ENCODE data around the gene PSMD5.

The PSMD5 gene

GRCh38 chr9:120783602-120784047 lies 59.1 kb downstream of the PSMD5 start:
- H3K9me3 Mint-ChIP-seq, result no peaks in the 10 kb centered on the region
- no peak overlapping the region for H3K27ac Mint-ChIP-seq
- peaks cover 23 to 43% of the 10 kb centered on the region in 2 donors for H3K36me3 Mint-ChIP-seq
- H3K4me3 Mint-ChIP-seq, result no peak overlapping the region
- H3K27me3 Mint-ChIP-seq, result no peaks in the 10 kb centered on the region
- DNase-seq (no peak), ATAC-seq (replicated peaks) (no peak)
- peaks cover 12 to 28% of the 10 kb centered on the region in 2 donors for H3K4me1 Mint-ChIP-seq

- H3K4me1 Mint-ChIP-seq, result peaks cover 3 to 15% of the 10 kb centered on the region in 2 donors
- H3K27me3 Mint-ChIP-seq, result no peaks in the 10 kb centered on the region
These were observed 61.5 kb downstream of the PSMD5 start for GRCh38 chr9:120781236-120781635.

DNA sequence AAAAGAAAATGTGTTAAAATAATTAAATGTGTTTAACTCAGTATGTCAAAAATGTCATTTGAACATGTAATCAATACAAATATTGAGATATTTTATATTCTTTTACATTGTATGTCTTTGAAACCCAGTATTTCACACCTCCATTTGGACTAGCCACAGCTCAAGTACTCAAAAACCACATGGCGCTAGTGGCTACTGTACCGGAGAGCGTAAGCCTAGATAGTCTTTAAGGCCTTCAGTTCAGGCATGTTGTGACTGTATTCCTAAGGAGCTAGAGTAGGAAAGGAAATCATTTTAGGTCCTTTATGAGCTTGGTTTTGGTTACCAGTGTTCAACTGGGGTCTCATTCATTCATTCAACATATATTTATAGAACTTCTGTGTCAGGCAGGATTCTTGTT lies 62.4 kb downstream of the PSMD5 start:
- DNase-seq, result no peak
- H3K27ac Mint-ChIP-seq, result no peak overlapping the region
- no peaks in the 10 kb centered on the region for H3K9me3 Mint-ChIP-seq
- no peaks in the 10 kb centered on the region for H3K27me3 Mint-ChIP-seq
- ATAC-seq (replicated peaks), result no peak
- peaks cover 30 to 50% of the 10 kb centered on the region in 2 donors for H3K36me3 Mint-ChIP-seq
- H3K4me1 Mint-ChIP-seq, result peaks cover 2 to 12% of the 10 kb centered on the region in 2 donors
- no peak overlapping the region for H3K4me3 Mint-ChIP-seq

More at GRCh38 chr9:120781236-120781635, 61.5 kb downstream of the PSMD5 start:
- Mint-ChIP-seq H3K27ac (no peak overlapping the region), H3K4me3 (no peak overlapping the region), H3K36me3 (peaks cover 31 to 51% of the 10 kb centered on the region in 2 donors), H3K9me3 (no peaks in the 10 kb centered on the region)
- DNase-seq (no peak), ATAC-seq (replicated peaks) (no peak)

DNA sequence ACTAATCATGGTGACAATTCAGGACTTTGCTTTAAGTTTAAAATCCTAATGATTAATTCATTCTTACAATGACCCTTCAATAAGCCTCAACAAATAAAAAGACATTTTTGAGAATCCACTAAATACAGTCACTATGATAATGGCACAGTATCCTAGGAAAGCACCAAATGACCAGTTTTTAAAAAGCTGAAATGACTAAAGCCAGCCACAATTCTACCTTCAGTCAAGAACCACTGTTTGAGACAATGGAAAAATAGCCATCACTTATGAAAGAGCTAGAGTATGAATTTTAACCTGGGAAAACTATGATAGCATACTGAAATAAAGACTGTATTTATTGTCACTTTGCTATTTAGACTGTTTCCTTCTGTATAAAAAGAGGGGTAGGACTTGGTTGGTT lies 63.5 kb downstream of the PSMD5 start:
- H3K36me3 Mint-ChIP-seq, result peaks cover 35 to 53% of the 10 kb centered on the region in 2 donors
- no peak overlapping the region for H3K27ac Mint-ChIP-seq
- H3K4me1 Mint-ChIP-seq, result peaks cover 2 to 11% of the 10 kb centered on the region in 2 donors
- H3K27me3 Mint-ChIP-seq, result no peaks in the 10 kb centered on the region
- DNase-seq (no peak), ATAC-seq (replicated peaks) (no peak)
- H3K9me3 Mint-ChIP-seq, result no peaks in the 10 kb centered on the region
- H3K4me3 Mint-ChIP-seq, result no peak overlapping the region

DNA sequence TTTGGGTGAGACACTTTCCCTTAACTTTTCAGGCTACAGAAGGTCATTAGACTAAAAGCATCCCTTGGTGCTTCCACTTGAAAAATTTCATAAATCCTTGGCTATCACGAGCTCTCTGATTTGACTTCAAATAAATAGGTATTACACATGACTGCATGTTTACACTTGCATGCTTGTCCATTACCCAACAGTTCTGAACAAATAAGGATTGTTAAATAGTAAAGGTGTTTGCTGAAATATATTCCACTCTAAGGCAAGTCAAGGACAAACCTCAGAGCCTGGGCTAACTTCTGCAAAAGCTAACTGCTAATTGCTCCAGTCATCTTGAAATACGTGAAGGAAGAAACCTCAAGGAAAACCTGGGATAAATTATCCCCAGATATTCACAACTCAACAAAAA lies 64.0 kb downstream of the PSMD5 start:
- H3K36me3 Mint-ChIP-seq, result peaks cover 35 to 48% of the 10 kb centered on the region in 2 donors
- peaks cover 2 to 6% of the 10 kb centered on the region in 2 donors for H3K4me1 Mint-ChIP-seq
- no peak for DNase-seq

DNA sequence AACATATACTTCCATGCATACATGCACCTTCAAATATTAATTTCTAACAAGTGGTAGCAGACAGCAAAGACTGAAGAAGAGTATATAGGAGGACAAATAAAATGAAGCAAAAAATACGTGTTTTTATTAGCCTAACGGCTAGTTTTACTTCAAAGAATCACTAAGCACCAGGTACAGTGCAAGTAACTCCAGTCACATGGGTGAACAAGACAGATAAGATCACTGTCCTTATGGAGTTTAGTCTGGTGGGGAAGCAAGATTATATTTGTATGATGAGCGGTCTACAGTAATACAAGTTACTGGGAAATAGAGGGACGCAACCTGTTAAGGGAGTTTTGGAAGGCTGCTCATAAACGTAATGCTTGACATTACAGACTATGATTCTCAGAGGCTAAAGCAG lies 65.5 kb downstream of the PSMD5 start:
- Mint-ChIP-seq H3K36me3 (peaks cover 33 to 45% of the 10 kb centered on the region in 2 donors), H3K4me1 (peaks cover 2 to 6% of the 10 kb centered on the region in 2 donors), H3K9me3 (no peaks in the 10 kb centered on the region), H3K27ac (no peak overlapping the region), H3K27me3 (no peaks in the 10 kb centered on the region), H3K4me3 (no peak overlapping the region)
- ATAC-seq (replicated peaks), result no peak
- no peak for DNase-seq

More for the DNA sequence above, 64.0 kb downstream of the PSMD5 start:
- Mint-ChIP-seq H3K27me3 (no peaks in the 10 kb centered on the region), H3K9me3 (no peaks in the 10 kb centered on the region), H3K4me3 (no peak overlapping the region), H3K27ac (no peak overlapping the region)
- no peak for ATAC-seq (replicated peaks)

- no peak for DNase-seq
- H3K9me3 Mint-ChIP-seq, result no peaks in the 10 kb centered on the region
- no peak overlapping the region for H3K4me3 Mint-ChIP-seq
- H3K27ac Mint-ChIP-seq, result no peak overlapping the region
- ATAC-seq (replicated peaks), result no peak
- H3K36me3 Mint-ChIP-seq, result peaks cover 35 to 42% of the 10 kb centered on the region in 2 donors
- H3K27me3 Mint-ChIP-seq, result no peaks in the 10 kb centered on the region
- H3K4me1 Mint-ChIP-seq, result peaks cover 2 to 6% of the 10 kb centered on the region in 2 donors
These were observed 65.9 kb downstream of the PSMD5 start for GRCh38 chr9:120776788-120777187.

DNA sequence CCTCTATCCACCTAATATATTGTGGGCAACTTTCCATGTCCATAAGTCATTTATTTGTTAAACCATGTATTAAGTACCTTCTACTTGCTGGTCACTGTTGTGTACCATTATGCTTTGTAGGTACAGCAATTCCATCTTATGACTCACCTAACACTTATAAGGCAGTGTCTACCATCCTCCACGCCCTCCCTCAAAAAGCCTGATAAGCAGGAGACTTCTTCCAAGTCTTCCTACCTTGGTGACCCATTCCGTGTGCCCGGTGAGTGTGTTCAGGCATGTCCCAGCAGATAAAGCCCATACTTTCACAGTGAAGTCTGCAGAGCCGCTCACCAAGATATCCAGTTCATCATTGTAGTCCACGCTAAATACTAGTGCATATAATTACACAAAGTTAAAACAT lies 66.9 kb downstream of the PSMD5 start:
- no peak overlapping the region for H3K4me3 Mint-ChIP-seq
- no peaks in the 10 kb centered on the region for H3K27me3 Mint-ChIP-seq
- no peaks in the 10 kb centered on the region for H3K4me1 Mint-ChIP-seq
- ATAC-seq (replicated peaks) (no peak), DNase-seq (no peak)
- peak overlapping the region; percentile 14 for H3K27ac Mint-ChIP-seq
- H3K9me3 Mint-ChIP-seq, result no peaks in the 10 kb centered on the region
- H3K36me3 Mint-ChIP-seq, result peaks cover 41 to 43% of the 10 kb centered on the region in 2 donors

GRCh38 chr9:120774719-120775118 lies 68.0 kb downstream of the PSMD5 start:
- ATAC-seq (replicated peaks) (no peak), DNase-seq (no peak)
- H3K27me3 Mint-ChIP-seq, result no peaks in the 10 kb centered on the region
- no peak overlapping the region for H3K27ac Mint-ChIP-seq
- no peaks in the 10 kb centered on the region for H3K9me3 Mint-ChIP-seq
- no peak overlapping the region for H3K4me3 Mint-ChIP-seq
- peaks cover 44 to 46% of the 10 kb centered on the region in 2 donors for H3K36me3 Mint-ChIP-seq
- no peaks in the 10 kb centered on the region for H3K4me1 Mint-ChIP-seq

GRCh38 chr9:120773256-120773655 lies 69.5 kb downstream of the PSMD5 start:
- DNase-seq (no peak), ATAC-seq (replicated peaks) (no peak)
- Mint-ChIP-seq H3K9me3 (no peaks in the 10 kb centered on the region), H3K27me3 (no peaks in the 10 kb centered on the region), H3K27ac (no peak overlapping the region), H3K4me1 (no peaks in the 10 kb centered on the region), H3K4me3 (no peak overlapping the region), H3K36me3 (peaks cover 41 to 48% of the 10 kb centered on the region in 2 donors)

DNA sequence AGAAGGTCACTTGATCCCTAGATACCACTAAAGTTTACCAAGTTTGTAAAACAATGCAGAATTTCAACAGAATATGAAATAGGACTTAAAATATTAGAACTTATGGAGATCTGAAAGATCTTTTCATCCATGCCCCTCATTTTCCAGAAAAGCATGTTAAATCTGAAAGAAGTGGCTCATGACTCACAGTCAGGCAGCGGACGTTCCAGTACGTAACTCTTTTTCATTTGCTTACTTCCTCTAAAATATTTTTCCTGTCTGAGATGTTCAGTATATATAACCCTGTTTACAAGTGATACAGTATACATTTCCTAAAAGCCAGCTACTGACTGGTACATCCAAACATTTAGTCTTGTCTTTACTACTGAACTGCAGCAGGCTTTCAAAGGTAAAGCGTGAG lies 71.8 kb downstream of the PSMD5 start:
- Mint-ChIP-seq H3K9me3 (no peaks in the 10 kb centered on the region), H3K4me3 (no peak overlapping the region), H3K36me3 (peaks cover 30 to 48% of the 10 kb centered on the region in 2 donors), H3K27me3 (no peaks in the 10 kb centered on the region), H3K27ac (no peak overlapping the region), H3K4me1 (no peaks in the 10 kb centered on the region)
- DNase-seq (no peak), ATAC-seq (replicated peaks) (no peak)

DNA sequence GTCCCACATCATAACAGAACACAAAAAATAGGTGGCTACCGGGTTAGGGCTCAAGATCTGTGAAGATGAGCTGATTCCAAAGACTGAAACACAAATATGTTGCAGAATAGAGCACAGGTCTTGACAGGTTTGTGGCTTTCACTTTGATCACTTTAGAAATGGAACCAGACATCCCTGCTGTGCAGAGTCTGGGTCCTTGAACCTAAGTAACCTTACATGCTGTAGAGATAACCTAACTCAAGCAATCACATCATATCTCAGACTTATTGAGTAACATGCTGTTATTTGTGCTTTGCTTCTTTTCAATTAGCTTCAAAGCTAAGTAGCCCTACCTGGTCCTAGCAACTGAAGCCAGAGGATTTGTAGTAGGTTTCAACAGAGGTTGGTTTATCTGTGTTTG lies 73.8 kb downstream of the PSMD5 start:
- Mint-ChIP-seq H3K27me3 (no peaks in the 10 kb centered on the region), H3K4me1 (no peaks in the 10 kb centered on the region), H3K36me3 (peaks cover 18 to 44% of the 10 kb centered on the region in 2 donors), H3K9me3 (no peaks in the 10 kb centered on the region), H3K27ac (no peak overlapping the region), H3K4me3 (no peak overlapping the region)
- ATAC-seq (replicated peaks), result no peak
- no peak for DNase-seq

DNA sequence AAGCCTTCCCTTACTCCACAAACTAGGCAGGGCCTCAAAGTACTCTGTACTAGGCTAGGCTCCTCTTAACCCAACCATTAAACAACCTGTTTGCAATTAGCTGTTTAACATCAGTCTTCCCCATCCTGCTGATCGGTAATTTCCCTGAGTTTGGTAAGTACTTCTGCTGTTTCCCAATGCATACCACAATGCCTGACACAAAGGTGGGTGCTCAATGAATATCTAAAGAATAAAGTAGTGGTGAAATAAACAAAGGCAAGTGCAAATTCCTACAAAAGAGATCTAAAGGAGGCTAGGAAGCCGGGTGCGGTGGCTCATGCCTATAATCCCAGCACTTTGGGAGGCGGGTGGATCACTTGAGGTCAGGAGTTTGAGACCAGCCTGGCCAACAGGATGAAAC lies 74.5 kb downstream of the PSMD5 start:
- Mint-ChIP-seq H3K27me3 (no peaks in the 10 kb centered on the region), H3K27ac (no peak overlapping the region), H3K4me3 (no peak overlapping the region), H3K4me1 (no peaks in the 10 kb centered on the region), H3K9me3 (no peaks in the 10 kb centered on the region), H3K36me3 (peaks cover 18 to 47% of the 10 kb centered on the region in 2 donors)
- ATAC-seq (replicated peaks), result no peak
- no peak for DNase-seq

DNA sequence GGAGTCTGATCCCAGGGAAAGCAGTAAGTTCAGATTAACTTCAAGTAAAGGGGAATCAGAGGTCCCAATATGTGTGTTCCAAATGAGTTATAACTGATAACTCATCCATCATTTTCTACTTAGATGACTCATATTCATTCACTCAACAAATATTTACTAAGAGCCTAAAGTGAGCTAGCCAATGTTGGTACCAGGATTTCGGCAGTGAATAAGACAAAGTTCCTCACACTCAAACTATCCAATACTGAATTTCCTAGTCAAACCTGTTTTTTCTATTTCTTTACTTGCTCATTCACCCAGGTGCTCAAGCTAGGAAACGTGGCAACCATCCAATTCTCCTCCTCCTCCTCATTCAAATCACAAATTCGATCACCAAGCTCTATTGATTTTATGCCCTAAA lies 75.3 kb downstream of the PSMD5 start:
- no peaks in the 10 kb centered on the region for H3K4me1 Mint-ChIP-seq
- no peak for DNase-seq
- H3K27me3 Mint-ChIP-seq, result no peaks in the 10 kb centered on the region
- no peak overlapping the region for H3K4me3 Mint-ChIP-seq
- H3K27ac Mint-ChIP-seq, result no peak overlapping the region
- H3K9me3 Mint-ChIP-seq, result no peaks in the 10 kb centered on the region
- ATAC-seq (replicated peaks), result no peak
- H3K36me3 Mint-ChIP-seq, result peaks cover 18 to 50% of the 10 kb centered on the region in 2 donors
